Adrenal gland (tissue), 5 donors: ENCODE data around the gene NKTR.

Experiments used
- CTCF ChIP-seq, 6 experiments: fragments of 450-650 bp in 4 of 6; fragments of 200-600 bp in 2 of 6; sonication (generic) in 1 of 6; IDR thresholded peaks; 1 replicate in 5 of 6; 2 replicates in 1 of 6; pipeline versions ENCODE4 v1.5.1 to v1.8.0; 2016 to 2021; ENCODE audit warnings: antibody characterized with exemption in 6 of 6, mild to moderate bottlenecking in 2 of 6, moderate library complexity in 1 of 6
- POLR2A ChIP-seq, 2 donors: fragments of 450-650 bp; IDR thresholded peaks; one replicate each; pipeline ENCODE4 v1.6.1; 2017; ENCODE audit warnings: antibody characterized with exemption in 2 of 2, mild to moderate bottlenecking in 2 of 2, moderate library complexity in 1 of 2
- donor health status: DM: no; HTN: no; CAD: no.

- TF ChIP-seq CTCF (IDR thresholded peaks at IDR 0.05): no peak
- TF ChIP-seq POLR2A (IDR thresholded peaks at IDR 0.05): peak; percentile 62 to 88
Observed at GRCh38 chr3:42652611-42653302, 52.3 kb downstream of the NKTR start.
